ENCODE data around the gene ARHGEF12. TPM values are rescaled to one million over a fixed set of nuclear protein-coding genes. Genes with fewer than 3 reads are reported as not detected.

The ARHGEF12 gene
- total RNA-seq, 4 donors from 2014 or later: 75.9 to 116 (median 94.3) TPM

GRCh38 chr11:120391292-120391691 lies 55.1 kb downstream of the ARHGEF12 start:
- in situ Hi-C loops (cut with MboI; ENCODE audit: low pct_ligation_motif_present in 1 of 4, low pct_unique_long_range_greater_than_20kb in 1 of 4, low sequenced_read_pairs in 3 of 4): no loop called here
- TF ChIP-seq CTCF (IDR thresholded peaks at IDR 0.05) (no peak), POLR2A (IDR thresholded peaks at IDR 0.05) (no peak), POLR2AphosphoS5 (IDR thresholded peaks at IDR 0.05) (no peak), EP300 (IDR thresholded peaks at IDR 0.05; ENCODE audit: low read depth) (no peak)
- no peak for DNase-seq
- Histone ChIP-seq H3K27ac (peak overlapping the region in 1 of 4 donors; percentile 34), H3K4me3 (no peak overlapping the region), H3K27me3 (no peaks in the 10 kb centered on the region), H3K4me1 (peaks cover 5 to 50% (median 30%) of the 10 kb centered on the region in 4 donors), H3K36me3 (no peaks in the 10 kb centered on the region), H3K9me3 (no peaks in the 10 kb centered on the region)
- intact Hi-C loops (cut with DNase I; ENCODE audit: low total_unique reads): no loop called here

- in situ Hi-C loops (cut with MboI; ENCODE audit: low pct_ligation_motif_present in 1 of 4, low pct_unique_long_range_greater_than_20kb in 1 of 4, low sequenced_read_pairs in 3 of 4): no loop called here
- TF ChIP-seq POLR2A (IDR thresholded peaks at IDR 0.05) (no peak), EP300 (IDR thresholded peaks at IDR 0.05; ENCODE audit: low read depth) (no peak), POLR2AphosphoS5 (IDR thresholded peaks at IDR 0.05) (no peak), CTCF (IDR thresholded peaks at IDR 0.05) (no peak)
- intact Hi-C loops (cut with DNase I; ENCODE audit: low total_unique reads): no loop called here
- Histone ChIP-seq H3K4me1 (peaks cover 4 to 46% (median 28%) of the 10 kb centered on the region in 4 donors), H3K27ac (peak overlapping the region in 1 of 4 donors; percentile 34), H3K36me3 (no peaks in the 10 kb centered on the region), H3K27me3 (no peaks in the 10 kb centered on the region), H3K9me3 (no peaks in the 10 kb centered on the region), H3K4me3 (no peak overlapping the region)
- WGBS, 2 donors (ENCODE audit: low coverage in 1 of 2): 89 to 97% methylated on average over 1 of the region's 1 CpG
- no peak for DNase-seq
Measured at GRCh38 chr11:120391854-120392253, 55.6 kb downstream of the ARHGEF12 start.

- peaks cover 4 to 41% (median 24%) of the 10 kb centered on the region in 4 donors for H3K4me1 ChIP-seq
- no peaks in the 10 kb centered on the region for H3K36me3 ChIP-seq
- in situ Hi-C loops (cut with MboI; ENCODE audit: low pct_ligation_motif_present in 1 of 4, low pct_unique_long_range_greater_than_20kb in 1 of 4, low sequenced_read_pairs in 3 of 4): no loop called here
- TF ChIP-seq EP300 (IDR thresholded peaks at IDR 0.05; ENCODE audit: low read depth): no peak
- TF ChIP-seq CTCF (IDR thresholded peaks at IDR 0.05): no peak
- no peak for TF ChIP-seq POLR2AphosphoS5 (IDR thresholded peaks at IDR 0.05)
- no peak for TF ChIP-seq POLR2A (IDR thresholded peaks at IDR 0.05)
- WGBS, 2 donors (ENCODE audit: low coverage in 1 of 2): 76 to 92% methylated on average over 3 to 6 of the region's 6 CpGs
- no peak overlapping the region for H3K4me3 ChIP-seq
- no peaks in the 10 kb centered on the region for H3K9me3 ChIP-seq
- H3K27ac ChIP-seq: peak overlapping the region in 1 of 4 donors; percentile 34
- no peak for DNase-seq
- intact Hi-C loops (cut with DNase I; ENCODE audit: low total_unique reads): no loop called here
- no peaks in the 10 kb centered on the region for H3K27me3 ChIP-seq
Measured at GRCh38 chr11:120392314-120392713, 56.1 kb downstream of the ARHGEF12 start.

GRCh38 chr11:120392793-120393192 lies 56.6 kb downstream of the ARHGEF12 start:
- Histone ChIP-seq H3K36me3 (no peaks in the 10 kb centered on the region), H3K27ac (no peak overlapping the region), H3K4me3 (no peak overlapping the region), H3K27me3 (no peaks in the 10 kb centered on the region), H3K4me1 (peaks cover 4 to 37% (median 20%) of the 10 kb centered on the region in 4 donors), H3K9me3 (no peaks in the 10 kb centered on the region)
- 91 to 100% methylated on average over 2 of the region's 2 CpGs for WGBS, 2 donors (ENCODE audit: low coverage in 1 of 2)
- TF ChIP-seq POLR2A (IDR thresholded peaks at IDR 0.05): no peak
- TF ChIP-seq CTCF (IDR thresholded peaks at IDR 0.05): no peak
- in situ Hi-C loops (cut with MboI; ENCODE audit: low pct_ligation_motif_present in 1 of 4, low pct_unique_long_range_greater_than_20kb in 1 of 4, low sequenced_read_pairs in 3 of 4) (no loop called here), intact Hi-C loops (cut with DNase I; ENCODE audit: low total_unique reads) (no loop called here)
- no peak for DNase-seq

Data from transverse colon (tissue), 4 donors.